K562 (cell line): ENCODE results near the gene ERC2. TPM values are rescaled to one million over a fixed set of nuclear protein-coding genes. Genes with fewer than 3 reads are reported as not detected.

Source experiments
- ATAC-seq: fragments of 200-7000 bp; cut with Tn5 transposase; 3 replicates; pipeline ENCODE4 v1.9.1; 2020; ENCODE audit warnings: moderate library complexity
- BruUV-seq: library from RNA; stranded (reverse); fragments of 400-500 nt; replicated peaks from 2 replicates; lab custom pipeline; 2021; lab: Mats Ljungman, UMichigan
- CTCF ChIA-PET: fragments of 300-600 bp; formaldehyde crosslinking; extraction: SDS; loops from one replicate; lab custom pipeline; 2021; ENCODE audit warnings: low intra/inter-chr PET ratio; lab: Yijun Ruan, JAX
- POLR2A ChIA-PET: fragments of 300-600, 350-650 bp; sonication (Branson Sonifier 250); formaldehyde crosslinking; extraction: SDS; loops from one replicate; lab custom pipeline; 2021; ENCODE audit warnings: antibody characterized with exemption, inconsistent platforms; lab: Yijun Ruan, JAX
- DNase-seq, 4 experiments: peaks; one replicate each; pipeline versions ENCODE4 v3.0.0 to v3.0.0-alpha.2; 2011 to 2018; ENCODE audit warnings: low spot score in 3 of 4, mixed read lengths in 3 of 4; ENCODE audit errors: extremely low read depth in 1 of 4
- FAIRE-seq: peaks from 2 replicates; lab custom pipeline; 2011; peaks lifted over from hg19 to GRCh38; lab: Jason Lieb, UNC
- H2AFZ ChIP-seq: 2 replicates; pipeline ENCODE4 v1.6.0; 2011; ENCODE audit warnings: low read depth, low read length, control low read depth, inconsistent platforms
- H3K27ac ChIP-seq: fragments of 200-600 bp; 3 replicates; pipeline ENCODE4 v1.8.0; 2011; ENCODE audit warnings: low read depth, mild to moderate bottlenecking, control low read depth, inconsistent platforms, low read length, moderate library complexity, mixed read lengths; ENCODE audit errors: extremely low read depth
- H3K27me3 ChIP-seq, 2 experiments: fragments of 300-600 bp in 1 of 2; 2 replicates in 1 of 2; 3 replicates in 1 of 2; pipeline versions ENCODE4 v1.6.0 to v1.8.0; 2011; ENCODE audit warnings: inconsistent platforms in 2 of 2, low read length in 2 of 2, mild to moderate bottlenecking in 1 of 2, mixed read lengths in 1 of 2, moderate library complexity in 1 of 2; ENCODE audit not compliant: control insufficient read depth in 2 of 2, insufficient read depth in 2 of 2
- H3K36me3 ChIP-seq: fragments of 300-600 bp; 3 replicates; pipeline ENCODE4 v1.8.0; 2011; ENCODE audit warnings: mild to moderate bottlenecking, low read length, inconsistent platforms; ENCODE audit not compliant: control insufficient read depth, insufficient read depth
- H3K4me1 ChIP-seq, 2 experiments: fragments of 200-600 bp in 1 of 2; replicated peaks in 1 of 2; 2 replicates in 1 of 2; 3 replicates in 1 of 2; pipeline versions ENCODE4 v1.5.1 to v1.8.0; 2011; ENCODE audit warnings: inconsistent platforms in 2 of 2, low read length in 2 of 2, mild to moderate bottlenecking in 1 of 2, mixed read lengths in 1 of 2, moderate library complexity in 1 of 2; ENCODE audit not compliant: control insufficient read depth in 2 of 2, insufficient read depth in 2 of 2
- H3K4me2 ChIP-seq: 2 replicates; pipeline ENCODE4 v1.6.1; 2011; ENCODE audit warnings: low read length, control low read depth, inconsistent platforms, mixed read lengths; ENCODE audit not compliant: insufficient read depth
- H3K4me3 ChIP-seq: fragments of 200-600 bp; sonication (generic), shearing (Covaris generic); 2 replicates; pipeline ENCODE4 v1.5.1; 2016; ENCODE audit warnings: control low read depth, inconsistent platforms
- H3K79me2 ChIP-seq: fragments of 200-600 bp; 3 replicates; pipeline ENCODE4 v1.8.0; 2011; ENCODE audit warnings: low read length, inconsistent platforms; ENCODE audit not compliant: control insufficient read depth, insufficient read depth
- H3K9ac ChIP-seq, 2 experiments: 2 replicates each; pipeline versions ENCODE4 v1.6.0 to v1.6.1; 2011; ENCODE audit warnings: low read depth in 2 of 2, low read length in 2 of 2, control low read depth in 1 of 2, inconsistent platforms in 1 of 2, mild to moderate bottlenecking in 1 of 2, mixed read lengths in 1 of 2; ENCODE audit not compliant: insufficient read depth in 1 of 2
- H3K9me1 ChIP-seq: one replicate; pipeline ENCODE4 v1.6.0; 2011; ENCODE audit warnings: inconsistent platforms, mild to moderate bottlenecking, low read length, moderate library complexity; ENCODE audit not compliant: control insufficient read depth, insufficient read depth
- H3K9me3 ChIP-seq: replicated peaks from 2 replicates; pipeline ENCODE4 v1.5.1; 2011; ENCODE audit warnings: low read depth, low read length, inconsistent platforms; ENCODE audit not compliant: control insufficient read depth, insufficient read depth
- H4K20me1 ChIP-seq: replicated peaks from 2 replicates; pipeline ENCODE4 v1.6.1; 2011; ENCODE audit warnings: low read length, inconsistent platforms, mixed read lengths; ENCODE audit not compliant: control insufficient read depth, insufficient read depth
- AFF4 ChIP-seq: sonication (generic); formaldehyde crosslinking; IDR thresholded peaks from 2 replicates; pipeline ENCODE4 v1.8.0; 2023; ENCODE audit warnings: mild to moderate bottlenecking, missing genetic modification reagents
- ATF1 ChIP-seq, 2 experiments: fragments of 450-650 bp in 1 of 2; IDR thresholded peaks; 2 replicates each; pipeline ENCODE4 v1.6.1; 2016; ENCODE audit warnings: missing compliant biosample characterization in 1 of 2, missing genetic modification characterization in 1 of 2
- BMI1 ChIP-seq: fragments of 150-350 bp; IDR thresholded peaks from 2 replicates; pipeline ENCODE4 v1.6.1; 2014; ENCODE audit warnings: low read length
- CBX5 ChIP-seq: IDR thresholded peaks from 2 replicates; pipeline ENCODE4 v1.6.1; 2014; ENCODE audit warnings: low read depth, borderline replicate concordance
- CGGBP1 ChIP-seq: fragments of 250-450 bp; sonication (Bioruptor Pico); IDR thresholded peaks from 2 replicates; pipeline ENCODE4 v1.9.0; 2021; ENCODE audit warnings: mild to moderate bottlenecking
- CHD1 ChIP-seq: fragments of 200-600 bp; sonication (generic); IDR thresholded peaks from one replicate; pipeline ENCODE4 v1.6.1; 2012; ENCODE audit warnings: mild to moderate bottlenecking, moderate library complexity, low read length, inconsistent platforms
- HES1 ChIP-seq: fragments of 450-650 bp; IDR thresholded peaks from 2 replicates; pipeline ENCODE4 v1.6.1; 2016; ENCODE audit warnings: low read depth, mild to moderate bottlenecking, moderate library complexity
- HNRNPK ChIP-seq: fragments of 200-400 bp; formaldehyde crosslinking; IDR thresholded peaks from one replicate; pipeline ENCODE4 v1.6.1; 2018; ENCODE audit warnings: mild to moderate bottlenecking, low read depth, low read length; ENCODE audit not compliant: poor library complexity, severe bottlenecking
- HSF4 ChIP-seq: fragments of 250-450 bp; sonication (Bioruptor Pico); IDR thresholded peaks from 2 replicates; pipeline ENCODE4 v2.1.2; 2022; ENCODE audit warnings: mild to moderate bottlenecking, moderate library complexity, borderline replicate concordance
- MEF2D ChIP-seq: conservative IDR thresholded peaks from 2 replicates; pipeline ENCODE4 v1.6.1; 2016; ENCODE audit warnings: low read depth, missing genetic modification characterization, missing compliant biosample characterization
- PHF21A ChIP-seq: fragments of 450-650 bp; IDR thresholded peaks from 2 replicates; pipeline ENCODE4 v1.6.1; 2017; ENCODE audit warnings: low read depth, borderline replicate concordance
- ZSCAN29 ChIP-seq: fragments of 450-650 bp; IDR thresholded peaks from 2 replicates; pipeline ENCODE4 v1.6.1; 2017
- ZSCAN32 ChIP-seq: fragments of 450-650 bp; formaldehyde crosslinking; IDR thresholded peaks from 2 replicates; pipeline ENCODE4 v1.4.0; 2020; ENCODE audit warnings: mild to moderate bottlenecking, moderate library complexity
- WGBS: fragments of 100-300 bp; shearing (Covaris generic); methylation state at CpG from one replicate; pipeline ENCODE4 v1.1.6; 2016; ENCODE audit warnings: low coverage, mixed read lengths; ENCODE audit not compliant: insufficient coverage; ENCODE audit errors: missing lambda C conversion rate; 5-methylcytosine and 5-hydroxymethylcytosine counted together
- in situ Hi-C: fragments of 300-500 bp; cut with MboI; formaldehyde crosslinking; loops from 4 replicates; pipeline ENCODE4 v1.15.0; 2018; ENCODE audit warnings: inconsistent platforms, mixed read lengths
- intact Hi-C: fragments of 100-400 bp; cut with micrococcal nuclease; formaldehyde crosslinking; loops from 2 replicates; pipeline ENCODE4 v1.14.2; 2022
- polyA plus RNA-seq, 8 experiments: library from polyadenylated mRNA; depleted of rRNA in 4 of 8; stranded (reverse) in 5 of 8; unstranded in 3 of 8; fragments of >200 nt; fragmentation: Nextera tagmentation in 2 of 8; fragmentation: Illumina TruSeq in 1 of 8; extraction: Ambion mirVana in 2 of 8; extraction: Trizol in 1 of 8; gene quantifications; 2 replicates each; pipeline versions ENCODE4 v1.2.1 to v1.2.3, GENCODE V29; 2011 to 2014; ENCODE audit warnings: inconsistent platforms in 1 of 8, missing spikeins in 1 of 8
- total RNA-seq, 7 experiments: library from RNA; depleted of rRNA in 6 of 7; stranded (reverse); fragments of >200 nt in 6 of 7; fragmentation: Illumina TruSeq in 2 of 7; extraction: Trizol in 2 of 7; gene quantifications; 2 replicates each; pipeline versions ENCODE4 v1.2.1 to v1.2.3, GENCODE V29; 2011 to 2021; ENCODE audit warnings: low replicate concordance in 1 of 7
- TF ChIP-seq, protein P1 (sequence below): fragments of 250-450 bp; sonication (Bioruptor Pico); IDR thresholded peaks from 2 replicates; pipeline ENCODE4 v1.9.0; 2021; ENCODE audit warnings: mild to moderate bottlenecking, inconsistent platforms

The ERC2 gene
- total and polyA plus RNA-seq, 9 of the 15 experiments (the other 6 are each of a cell fraction or from before 2014, with no cell fraction given) = 0.04 to 0.18 (median 0.07) TPM; not detected in 2

DNA sequence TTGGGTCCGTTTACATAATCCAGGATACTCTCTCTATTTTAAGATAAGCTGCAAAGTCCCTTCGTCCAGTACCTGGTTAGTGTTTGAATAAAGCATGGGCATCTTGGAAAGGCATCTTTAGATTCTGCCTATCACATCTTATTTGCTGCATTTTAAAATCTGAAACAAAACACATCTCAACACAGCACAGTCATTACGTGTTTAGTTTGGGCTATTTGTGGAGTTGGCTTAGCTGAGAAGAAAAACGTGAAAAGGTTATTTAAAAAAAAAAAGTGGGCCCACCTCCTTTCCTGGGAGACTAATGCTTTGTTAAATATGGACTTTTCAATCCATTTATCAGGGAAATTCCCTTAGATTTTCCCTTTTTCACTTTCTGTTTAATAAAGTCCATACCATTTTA is 806.7 kb downstream of the ERC2 start:
- ChIA-PET POLR2A (no interaction called here), CTCF (no interaction called here)
- no peak overlapping the region for H3K27ac ChIP-seq
- H3K9ac ChIP-seq = no peak overlapping the region
- 6% methylated on average over 3 of the region's 4 CpGs for WGBS
- DNase-seq (no peak), ATAC-seq (no peak), FAIRE-seq (no peak)
- no peaks in the 10 kb centered on the region for H3K9me1 ChIP-seq
- H3K4me3 ChIP-seq = no peak overlapping the region
- no peaks in the 10 kb centered on the region for H3K27me3 ChIP-seq
- no TSS peak for BruUV-seq
- H3K4me2 ChIP-seq = no peak overlapping the region
- H4K20me1 ChIP-seq = no peaks in the 10 kb centered on the region
- in situ Hi-C loops (no loop called here), intact Hi-C loops (no loop called here)
- H3K79me2 ChIP-seq = no peaks in the 10 kb centered on the region
- H3K4me1 ChIP-seq = no peaks in the 10 kb centered on the region
- H3K9me3 ChIP-seq = no peaks in the 10 kb centered on the region
- H2AFZ ChIP-seq = no peak overlapping the region
- no peaks in the 10 kb centered on the region for H3K36me3 ChIP-seq
- TF ChIP-seq BMI1 (no peak), CGGBP1 (CRISPR knock-in tag) (no peak), ZSCAN32 (no peak), AFF4 (no peak), CHD1 (no peak), MEF2D (tag) (no peak), HES1 (no peak), CBX5 (no peak), PHF21A (no peak), HNRNPK (no peak), ZSCAN29 (no peak), HSF4 (CRISPR knock-in tag) (no peak), ATF1 (CRISPR knock-in tag; IDR thresholded peaks at IDR 0.05) (no peak), ATF1 (tag; IDR thresholded peaks at IDR 0.05) (no peak)
- TF ChIP-seq, protein P1, sequence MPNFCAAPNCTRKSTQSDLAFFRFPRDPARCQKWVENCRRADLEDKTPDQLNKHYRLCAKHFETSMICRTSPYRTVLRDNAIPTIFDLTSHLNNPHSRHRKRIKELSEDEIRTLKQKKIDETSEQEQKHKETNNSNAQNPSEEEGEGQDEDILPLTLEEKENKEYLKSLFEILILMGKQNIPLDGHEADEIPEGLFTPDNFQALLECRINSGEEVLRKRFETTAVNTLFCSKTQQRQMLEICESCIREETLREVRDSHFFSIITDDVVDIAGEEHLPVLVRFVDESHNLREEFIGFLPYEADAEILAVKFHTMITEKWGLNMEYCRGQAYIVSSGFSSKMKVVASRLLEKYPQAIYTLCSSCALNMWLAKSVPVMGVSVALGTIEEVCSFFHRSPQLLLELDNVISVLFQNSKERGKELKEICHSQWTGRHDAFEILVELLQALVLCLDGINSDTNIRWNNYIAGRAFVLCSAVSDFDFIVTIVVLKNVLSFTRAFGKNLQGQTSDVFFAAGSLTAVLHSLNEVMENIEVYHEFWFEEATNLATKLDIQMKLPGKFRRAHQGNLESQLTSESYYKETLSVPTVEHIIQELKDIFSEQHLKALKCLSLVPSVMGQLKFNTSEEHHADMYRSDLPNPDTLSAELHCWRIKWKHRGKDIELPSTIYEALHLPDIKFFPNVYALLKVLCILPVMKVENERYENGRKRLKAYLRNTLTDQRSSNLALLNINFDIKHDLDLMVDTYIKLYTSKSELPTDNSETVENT (CRISPR knock-in tag) = no peak
